Hepatocyte (in vitro differentiated cells): ENCODE data around the gene LIN9. TPM values are rescaled to one million over a fixed set of nuclear protein-coding genes. Genes with fewer than 3 reads are reported as not detected.

ENCODE experiments used
- DNase-seq: peaks from one replicate; pipeline ENCODE4 v3.0.0-alpha.2; 2016; ENCODE audit warnings: low spot score
- H2AFZ ChIP-seq: fragments of 200-600 bp; sonication (generic); 2 replicates; pipeline ENCODE4 v1.6.0; 2016; ENCODE audit warnings: antibody characterized with exemption, mild to moderate bottlenecking
- H3K27ac ChIP-seq: fragments of 200-600 bp; sonication (generic); 2 replicates; pipeline ENCODE4 v1.5.1; 2016; ENCODE audit warnings: mild to moderate bottlenecking
- H3K27me3 ChIP-seq: fragments of 200-600 bp; sonication (generic); 2 replicates; pipeline ENCODE4 v1.6.1; 2016
- H3K36me3 ChIP-seq: fragments of 200-600 bp; sonication (generic); replicated peaks from 2 replicates; pipeline ENCODE4 v1.5.1; 2016; ENCODE audit warnings: low read depth; ENCODE audit not compliant: insufficient read depth
- H3K4me1 ChIP-seq: fragments of 200-600 bp; sonication (generic); 2 replicates; pipeline ENCODE4 v1.5.1; 2016; ENCODE audit warnings: mild to moderate bottlenecking, moderate library complexity; ENCODE audit not compliant: insufficient read depth
- H3K4me2 ChIP-seq: fragments of 200-600 bp; sonication (generic); 2 replicates; pipeline ENCODE4 v1.6.0; 2016
- H3K4me3 ChIP-seq: fragments of 200-600 bp; sonication (generic); 2 replicates; pipeline ENCODE4 v1.5.1; 2016; ENCODE audit warnings: mild to moderate bottlenecking
- H3K79me2 ChIP-seq: fragments of 200-600 bp; sonication (generic); 2 replicates; pipeline ENCODE4 v1.6.0; 2017; ENCODE audit warnings: mild to moderate bottlenecking
- H3K9me2 ChIP-seq: fragments of 200-600 bp; sonication (generic); replicated peaks from 2 replicates; pipeline ENCODE4 v1.6.0; 2017; ENCODE audit warnings: mild to moderate bottlenecking; ENCODE audit not compliant: insufficient read depth
- H3K9me3 ChIP-seq: fragments of 200-600 bp; sonication (generic); 2 replicates; pipeline ENCODE4 v1.5.1; 2016; ENCODE audit warnings: low read depth, mild to moderate bottlenecking
- H4K20me1 ChIP-seq: fragments of 200-600 bp; sonication (generic); 2 replicates; pipeline ENCODE4 v1.6.0; 2016; ENCODE audit warnings: mild to moderate bottlenecking; ENCODE audit not compliant: insufficient read depth, poor library complexity, severe bottlenecking
- CTCF ChIP-seq: fragments of 200-600 bp; sonication (generic); IDR thresholded peaks from 2 replicates; pipeline ENCODE4 v1.5.1; 2016; ENCODE audit warnings: antibody characterized with exemption, mild to moderate bottlenecking; ENCODE audit not compliant: poor library complexity
- EZH2 ChIP-seq: fragments of 200-600 bp; sonication (generic); IDR thresholded peaks from 2 replicates; pipeline ENCODE4 v1.6.1; 2016; ENCODE audit warnings: antibody characterized with exemption, mild to moderate bottlenecking, borderline replicate concordance
- EZH2phosphoT487 ChIP-seq: fragments of 200-600 bp; sonication (generic); IDR thresholded peaks from one replicate; pipeline ENCODE4 v1.6.1; 2018; ENCODE audit warnings: antibody characterized with exemption, mild to moderate bottlenecking, low read depth, moderate library complexity; ENCODE audit not compliant: unreplicated experiment, severe bottlenecking
- WGBS: methylation state at CpG from one replicate; pipeline ENCODE4 v1.1.6; 2016; ENCODE audit warnings: low lambda C conversion rate; ENCODE audit errors: missing lambda C conversion rate; 5-methylcytosine and 5-hydroxymethylcytosine counted together
- polyA plus RNA-seq: library from polyadenylated mRNA; unstranded; fragments of >200 nt; fragmentation: Nextera tagmentation; extraction: Ambion mirVana; gene quantifications from 2 replicates; pipeline ENCODE4 v1.2.1, GENCODE V29; 2016
- total RNA-seq: library from RNA; depleted of rRNA; stranded (reverse); fragments of >200 nt; gene quantifications from 2 replicates; pipeline ENCODE4 v1.2.3, GENCODE V29; 2014

Gene LIN9
- total and polyA plus RNA-seq, 2 experiments from 2014 or later: 2.9 to 6.2 TPM

GRCh38 chr1:226308166-226308722, 720 bp downstream of the LIN9 start:
- Histone ChIP-seq H3K4me3 (peak overlapping the region; percentile 99), H3K79me2 (peaks cover 49% of the 10 kb centered on the region), H3K4me2 (peak overlapping the region; percentile 96), H4K20me1 (no peaks in the 10 kb centered on the region), H2AFZ (peak overlapping the region; percentile 85), H3K27me3 (no peaks in the 10 kb centered on the region), H3K27ac (peak overlapping the region; percentile 84), H3K9me3 (no peaks in the 10 kb centered on the region), H3K36me3 (no peaks in the 10 kb centered on the region), H3K4me1 (peaks cover 10% of the 10 kb centered on the region), H3K9me2 (no peaks in the 10 kb centered on the region)
- TF ChIP-seq EZH2 (no peak), EZH2phosphoT487 (no peak), CTCF (no peak)
- 4% methylated on average over 6 of the region's 14 CpGs for WGBS
- no peak for DNase-seq

DNA sequence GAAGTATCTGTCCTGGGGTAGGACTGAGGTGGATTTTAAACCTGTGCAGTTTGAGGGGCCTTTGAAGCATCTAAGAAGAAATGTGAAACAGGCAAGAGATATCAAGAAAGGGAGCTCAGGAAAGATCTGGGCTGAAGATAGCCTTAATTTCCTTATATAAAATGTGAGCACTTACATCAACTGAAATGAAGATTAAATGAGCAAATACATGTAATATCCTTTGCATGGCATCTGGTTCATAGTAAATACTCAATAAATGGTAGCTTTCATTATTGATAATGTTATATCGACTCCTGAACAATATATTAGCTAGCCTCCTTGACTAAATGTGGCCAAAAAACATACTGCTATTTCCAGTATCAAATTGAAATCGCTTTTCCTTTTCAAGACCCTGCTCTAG, 2.5 kb downstream of the LIN9 start:
- DNase-seq: no peak
- Histone ChIP-seq H3K36me3 (no peaks in the 10 kb centered on the region), H2AFZ (no peak overlapping the region), H3K4me1 (peaks cover 10% of the 10 kb centered on the region), H3K79me2 (peaks cover 64% of the 10 kb centered on the region), H3K9me3 (no peaks in the 10 kb centered on the region), H4K20me1 (no peaks in the 10 kb centered on the region), H3K4me2 (no peak overlapping the region), H3K9me2 (no peaks in the 10 kb centered on the region), H3K27me3 (no peaks in the 10 kb centered on the region), H3K27ac (no peak overlapping the region), H3K4me3 (no peak overlapping the region)
- TF ChIP-seq EZH2phosphoT487 (no peak), EZH2 (no peak), CTCF (no peak)
- 98% methylated on average over 2 of the region's 2 CpGs for WGBS

DNA sequence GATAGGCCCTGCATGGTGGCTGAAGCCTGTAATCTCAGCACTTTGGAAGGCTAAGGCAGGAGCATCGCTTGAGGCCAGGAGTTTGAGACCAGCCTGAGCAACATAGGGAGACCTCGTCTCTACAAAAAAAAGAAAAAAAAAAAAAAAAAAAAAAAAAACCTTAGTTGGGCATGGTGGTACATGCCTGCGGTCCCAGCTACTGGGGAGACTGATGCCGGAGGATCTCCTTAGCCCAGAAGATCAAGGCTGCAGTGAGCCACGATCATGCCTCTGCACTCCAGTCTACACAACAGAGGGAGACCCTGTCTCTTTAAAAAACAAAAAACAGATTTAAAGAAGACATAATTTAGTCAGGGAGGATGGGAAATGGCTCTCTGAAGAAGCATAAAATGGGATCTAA, 3.8 kb downstream of the LIN9 start:
- H4K20me1 ChIP-seq: no peaks in the 10 kb centered on the region
- DNase-seq: no peak
- 94% methylated on average over 5 of the region's 5 CpGs for WGBS
- H3K4me3 ChIP-seq: no peak overlapping the region
- peaks cover 8% of the 10 kb centered on the region for H3K4me1 ChIP-seq
- no peak overlapping the region for H3K4me2 ChIP-seq
- no peak overlapping the region for H2AFZ ChIP-seq
- H3K9me3 ChIP-seq: no peaks in the 10 kb centered on the region
- TF ChIP-seq CTCF (no peak), EZH2phosphoT487 (no peak)
- H3K27me3 ChIP-seq: no peaks in the 10 kb centered on the region
- no peaks in the 10 kb centered on the region for H3K9me2 ChIP-seq
- peaks cover 64% of the 10 kb centered on the region for H3K79me2 ChIP-seq
- H3K27ac ChIP-seq: no peak overlapping the region
- H3K36me3 ChIP-seq: no peaks in the 10 kb centered on the region
